Occipital lobe (tissue), 2 donors: ENCODE measurements around the gene PDZK1IP1. TPM values are rescaled to one million over a fixed set of nuclear protein-coding genes. Genes with fewer than 3 reads are reported as not detected.
"Not testable (repeated sequence)": the region's sequence is repeated elsewhere in the genome, so short reads cannot be mapped to it uniquely, and the experiment has no call there.

Source experiments
- DNase-seq: peaks from one replicate; lab custom pipeline; 2025; lab: John Stamatoyannopoulos, UW
- total RNA-seq: library from RNA; depleted of rRNA; stranded (reverse); fragments of >200 nt; gene quantifications from one replicate; pipeline ENCODE4 v1.2.3, GENCODE V29; 2014

The PDZK1IP1 gene
- total RNA-seq, 1 donor from 2014 or later, result not detected

DNA sequence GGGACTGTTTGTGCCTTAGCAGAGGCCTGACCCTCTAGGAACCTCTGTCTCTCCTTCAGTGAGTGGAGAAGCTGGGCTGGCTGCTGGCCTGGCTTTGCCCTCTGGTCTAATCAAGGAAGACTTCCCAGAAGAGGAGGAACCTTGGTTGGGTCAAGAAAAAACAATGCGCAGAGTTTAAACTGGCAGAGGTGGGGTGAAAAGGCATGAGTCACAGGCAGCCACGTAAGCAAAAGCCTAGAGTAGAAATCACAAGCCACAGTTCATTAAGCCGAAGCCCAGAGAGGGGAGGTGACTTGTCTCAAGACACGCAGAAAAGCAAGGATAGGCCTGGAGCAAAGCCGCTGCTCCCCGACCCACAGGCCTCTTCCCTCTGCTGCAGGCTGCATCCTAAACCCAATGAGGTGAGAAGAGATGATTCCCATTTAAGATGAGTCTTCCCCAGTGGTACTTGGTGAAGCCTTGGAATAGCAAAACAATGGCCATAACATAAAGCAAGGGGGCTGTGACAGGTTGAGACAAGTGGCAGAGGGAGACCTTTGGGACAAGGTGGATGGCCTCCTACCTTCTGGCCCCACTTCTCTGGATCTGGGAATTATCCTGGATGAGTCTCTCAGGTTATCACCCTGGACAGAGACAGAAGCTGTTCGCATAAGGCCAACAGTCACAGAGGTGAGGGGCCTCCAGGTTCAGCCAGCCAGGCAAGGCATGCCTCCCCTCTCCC, 7.7 kb downstream of the PDZK1IP1 start:
- no peak for DNase-seq

DNA sequence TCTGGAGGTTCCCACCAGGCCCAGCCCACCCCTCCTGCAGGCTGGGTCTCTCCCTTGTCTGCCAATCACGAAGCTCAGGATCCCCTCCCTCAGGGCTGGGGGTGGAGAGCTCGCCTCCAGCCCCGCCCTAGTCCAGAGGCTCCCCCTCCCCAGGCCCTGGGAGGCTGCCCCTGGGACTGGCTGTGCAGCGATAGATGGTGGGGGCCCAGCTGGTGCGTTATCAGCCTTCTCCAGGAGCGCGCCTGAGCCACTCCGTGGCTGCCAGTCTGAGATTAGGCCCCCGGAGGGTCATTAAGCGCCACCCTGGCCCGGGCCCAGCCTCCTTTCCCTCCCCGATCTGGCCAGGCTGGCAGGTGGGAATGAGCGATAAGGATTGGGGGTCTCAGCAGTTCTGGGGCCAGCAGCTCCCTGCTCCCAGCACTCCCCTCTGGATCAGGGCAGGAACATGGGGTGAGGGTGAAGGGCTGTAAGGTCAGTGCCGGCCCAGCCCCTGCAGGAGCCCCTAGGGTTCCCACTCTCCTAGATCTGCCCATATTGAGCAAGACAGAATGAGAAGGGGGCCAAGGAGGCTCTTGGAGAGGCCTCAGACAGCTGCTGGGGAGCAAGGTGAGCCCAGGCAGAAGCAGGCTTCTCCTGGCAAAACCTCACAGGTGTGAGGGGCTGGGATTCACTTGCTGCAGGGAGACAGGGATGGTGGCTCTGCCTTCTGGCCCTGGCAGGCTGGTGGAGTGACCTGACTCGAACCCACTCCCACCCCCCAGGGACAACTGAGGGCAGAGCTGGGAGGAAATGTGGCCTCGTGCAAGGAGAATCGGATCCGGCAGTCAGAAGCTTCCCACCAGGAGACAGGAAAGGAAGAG, 8.5 kb downstream of the PDZK1IP1 start:
- no peak for DNase-seq

- DNase-seq, result no peak
These were observed 9.2 kb downstream of the PDZK1IP1 start for GRCh38 chr1:47180603-47181094.

DNA sequence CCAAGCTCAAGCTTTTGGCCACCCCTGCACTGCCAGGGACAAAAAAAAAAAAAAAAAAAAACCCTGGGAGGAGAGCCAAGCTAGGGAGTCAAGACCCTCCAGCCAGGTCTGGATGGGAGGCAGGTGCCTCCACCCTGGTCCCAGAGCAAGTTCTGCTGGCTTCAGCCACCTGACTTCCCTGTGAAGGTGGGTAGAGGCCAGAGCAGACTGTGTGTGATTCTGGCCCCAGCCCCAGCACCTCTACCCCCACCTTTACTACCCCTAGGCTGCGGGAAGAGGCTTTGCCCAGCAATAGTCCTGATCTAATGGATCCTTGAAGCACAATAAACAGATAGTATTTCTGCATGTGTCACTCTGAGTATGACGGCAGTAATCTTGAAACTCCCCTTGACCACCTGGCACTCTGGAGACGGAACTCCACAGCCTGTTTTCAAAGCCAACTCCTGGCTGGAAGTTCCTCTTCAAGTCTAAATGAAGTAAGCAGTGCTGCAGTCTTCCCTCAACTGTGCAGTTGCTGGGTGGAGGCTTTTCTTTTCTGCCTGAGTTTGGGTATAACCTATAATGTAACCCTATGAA, 9.8 kb downstream of the PDZK1IP1 start:
- no peak for DNase-seq

GRCh38 chr1:47179017-47179987, 10.5 kb downstream of the PDZK1IP1 start:
- DNase-seq, result peak; percentile 74

- DNase-seq, result no peak
These were observed 11.2 kb downstream of the PDZK1IP1 start for GRCh38 chr1:47178654-47179016.

DNA sequence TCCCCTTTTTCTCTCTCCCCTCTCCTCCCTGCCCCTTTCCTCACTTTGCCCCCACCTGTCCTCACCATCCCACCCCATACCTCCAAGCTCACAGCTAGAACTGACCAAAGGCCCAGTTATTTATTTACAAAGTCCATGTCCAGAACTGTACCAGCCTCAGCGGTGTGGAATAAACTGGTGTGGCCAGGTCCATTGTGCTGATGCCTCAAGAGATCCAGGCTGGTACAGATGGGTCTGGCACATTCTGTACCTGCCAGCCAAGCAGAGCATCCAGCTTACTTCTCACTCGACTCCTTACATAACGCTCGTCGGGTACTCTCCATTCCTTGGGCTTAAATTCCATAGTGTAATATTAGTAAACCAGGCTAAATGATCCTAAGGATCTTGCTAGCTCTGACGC, 11.8 kb downstream of the PDZK1IP1 start:
- no peak for DNase-seq

DNA sequence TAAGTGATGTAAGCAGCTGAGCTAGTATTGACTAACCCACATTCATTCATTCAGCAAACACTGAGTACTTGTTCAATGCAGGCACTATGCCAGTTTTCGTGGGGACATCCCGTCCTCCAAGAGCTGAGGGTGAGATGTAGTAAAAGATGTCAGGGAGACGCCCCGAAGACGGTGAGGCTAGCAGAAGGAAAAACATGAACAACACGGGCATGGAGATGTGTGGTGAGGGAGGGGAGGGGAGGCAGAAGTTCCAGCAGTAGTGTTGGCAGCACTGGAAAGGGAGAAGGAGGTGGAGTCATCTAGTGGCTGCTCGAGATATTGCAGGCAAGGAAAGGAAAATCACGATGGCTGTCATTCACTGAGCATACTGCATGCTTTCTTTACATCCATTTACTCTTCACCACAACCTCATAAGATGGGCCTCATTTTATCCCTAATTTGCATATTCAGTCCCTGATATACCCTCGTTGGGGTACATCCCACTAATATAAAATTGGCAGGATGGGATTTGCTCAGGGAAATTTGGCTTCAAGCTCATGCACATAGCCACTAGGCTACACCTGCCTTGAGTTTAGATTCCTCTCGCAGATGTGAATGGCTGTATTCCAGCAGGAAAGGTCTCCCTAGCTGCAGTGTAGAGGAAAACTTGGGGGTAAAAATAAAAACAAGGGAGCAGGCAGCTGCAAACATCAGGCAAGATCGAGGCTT, 14.5 kb downstream of the PDZK1IP1 start:
- peak; percentile 38 for DNase-seq

DNA sequence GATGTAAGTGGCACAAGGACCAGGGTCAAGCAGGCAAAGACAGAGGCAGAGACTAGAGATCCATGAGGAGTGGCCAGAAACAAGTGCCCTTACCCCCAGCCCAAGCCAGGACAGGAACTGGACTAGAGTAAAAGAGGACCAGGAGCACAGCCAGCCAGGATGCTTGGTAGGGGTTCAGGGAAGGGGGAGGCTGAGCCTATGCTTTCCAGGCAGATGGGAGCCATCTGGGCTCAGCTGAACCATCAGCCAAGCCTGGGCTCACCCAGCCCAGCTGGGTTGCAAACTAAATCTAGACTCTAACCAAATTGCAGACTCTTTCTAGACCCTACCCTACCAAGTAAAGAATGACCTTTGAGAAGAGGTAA, 15.2 kb downstream of the PDZK1IP1 start:
- DNase-seq, result no peak

DNA sequence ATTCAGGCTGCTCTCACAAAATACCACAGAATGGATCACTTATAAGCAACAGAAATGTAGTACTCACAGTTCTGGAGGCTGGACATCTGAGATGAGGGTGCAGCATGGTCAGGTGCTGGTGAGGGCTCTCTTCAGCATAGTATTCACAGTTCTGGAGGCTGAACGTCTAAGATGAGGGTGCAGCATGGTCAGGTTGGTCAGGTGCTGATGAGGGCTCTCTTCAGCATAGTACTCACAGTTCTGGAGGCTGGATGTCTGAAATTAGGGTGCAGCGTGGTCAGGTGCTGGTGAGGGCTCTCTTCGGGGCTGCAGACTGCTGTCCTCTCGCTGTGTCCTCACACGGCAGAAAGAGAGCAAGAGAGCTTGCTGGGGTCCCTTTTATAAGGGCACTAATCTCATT, 17.1 kb downstream of the PDZK1IP1 start:
- no peak for DNase-seq

GRCh38 chr1:47164552-47164951, 25.3 kb downstream of the PDZK1IP1 start:
- DNase-seq, result no peak

- DNase-seq, result no peak
These were observed 28.4 kb downstream of the PDZK1IP1 start for GRCh38 chr1:47161298-47162040.

DNA sequence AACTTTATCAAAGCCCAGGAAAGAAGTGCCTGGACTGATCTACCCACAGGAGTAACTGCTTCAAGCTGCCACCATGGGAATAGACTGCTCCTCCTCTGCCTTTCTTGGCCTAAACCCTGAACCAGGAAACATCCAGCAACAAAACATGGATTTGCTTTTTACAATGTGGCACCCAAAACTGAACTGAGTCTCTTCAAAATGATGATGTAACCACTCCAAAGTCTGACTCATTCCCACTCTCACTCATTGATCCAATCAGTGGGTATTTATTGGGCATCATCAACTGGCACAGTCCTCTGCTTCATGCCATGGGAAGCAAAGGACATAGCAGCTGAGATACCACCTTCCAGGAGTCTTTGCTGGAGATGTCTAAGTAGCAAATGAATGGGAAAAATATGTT, 29.1 kb downstream of the PDZK1IP1 start:
- no peak for DNase-seq

DNA sequence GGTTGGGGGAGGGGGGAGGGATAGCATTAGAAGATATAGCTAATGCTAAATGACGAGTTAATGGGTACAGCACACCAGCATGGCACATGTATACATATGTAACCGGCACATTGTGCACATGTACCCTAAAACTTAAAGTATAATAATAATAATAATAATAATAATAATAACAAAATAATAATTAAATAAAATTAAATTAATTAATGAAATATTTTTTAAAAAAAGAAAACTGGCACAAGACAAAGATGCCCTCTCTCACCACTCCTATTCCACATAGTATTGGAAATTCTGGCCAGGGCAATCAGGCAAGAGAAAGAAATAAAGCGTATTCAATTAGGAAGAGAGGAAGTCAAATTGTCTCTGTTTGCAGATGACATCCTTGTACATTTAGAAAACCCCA, 31.9 kb downstream of the PDZK1IP1 start:
- DNase-seq, result not testable (repeated sequence)

DNA sequence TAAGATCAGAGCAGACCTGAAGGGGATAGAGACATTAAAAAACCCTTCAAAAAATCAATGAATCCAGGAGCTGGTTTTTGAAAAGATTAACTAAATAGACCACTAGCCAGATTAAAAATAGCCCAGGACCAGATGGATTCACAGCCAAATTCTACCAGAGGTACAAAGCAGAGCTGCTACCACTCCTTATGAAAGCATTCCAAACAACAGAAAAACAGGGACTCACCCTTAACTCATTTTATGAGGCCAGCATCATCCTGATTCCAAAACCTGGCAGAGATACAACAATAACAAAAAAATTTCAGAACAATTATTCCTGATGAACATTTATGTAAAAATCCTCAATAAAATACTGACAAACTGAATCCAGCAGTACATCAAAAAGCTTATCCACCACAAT, 33.4 kb downstream of the PDZK1IP1 start:
- not testable (repeated sequence) for DNase-seq

DNA sequence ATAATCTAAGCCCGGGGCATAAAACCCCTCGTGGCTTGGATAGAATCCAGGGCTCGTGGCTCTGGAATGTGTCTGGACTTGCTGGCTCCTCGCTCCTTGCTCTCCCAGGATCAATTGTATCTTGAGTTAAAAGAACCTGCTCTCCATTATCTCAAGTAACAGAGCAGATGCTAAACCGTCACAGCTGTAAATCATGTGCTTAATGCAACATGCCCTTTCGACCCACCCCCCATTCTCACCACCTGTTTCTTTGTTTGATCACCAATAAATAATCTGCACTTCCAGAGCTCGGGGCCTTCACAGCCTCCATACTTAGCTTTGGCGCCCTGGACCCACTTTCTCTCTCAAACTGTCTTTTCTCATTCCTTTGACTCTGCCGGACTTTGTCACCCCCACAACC, 40.7 kb downstream of the PDZK1IP1 start:
- DNase-seq, result not testable (repeated sequence)

GRCh38 chr1:47147047-47147785, 42.6 kb downstream of the PDZK1IP1 start:
- DNase-seq, result no peak

- not testable (repeated sequence) for DNase-seq
These were observed 43.3 kb downstream of the PDZK1IP1 start for GRCh38 chr1:47146495-47146894.

- DNase-seq, result not testable (repeated sequence)
These were observed 46.2 kb downstream of the PDZK1IP1 start for GRCh38 chr1:47143654-47144053.
